GM12801 (cell line): ENCODE data around the gene VCAN.

Source experiments
- TF ChIP-seq, protein P1 (sequence below): IDR thresholded peaks from one replicate; pipeline ENCODE4 v1.5.1; 2011; ENCODE audit warnings: control low read depth; ENCODE audit not compliant: insufficient read length; ENCODE audit errors: extremely low read depth

Gene VCAN

DNA sequence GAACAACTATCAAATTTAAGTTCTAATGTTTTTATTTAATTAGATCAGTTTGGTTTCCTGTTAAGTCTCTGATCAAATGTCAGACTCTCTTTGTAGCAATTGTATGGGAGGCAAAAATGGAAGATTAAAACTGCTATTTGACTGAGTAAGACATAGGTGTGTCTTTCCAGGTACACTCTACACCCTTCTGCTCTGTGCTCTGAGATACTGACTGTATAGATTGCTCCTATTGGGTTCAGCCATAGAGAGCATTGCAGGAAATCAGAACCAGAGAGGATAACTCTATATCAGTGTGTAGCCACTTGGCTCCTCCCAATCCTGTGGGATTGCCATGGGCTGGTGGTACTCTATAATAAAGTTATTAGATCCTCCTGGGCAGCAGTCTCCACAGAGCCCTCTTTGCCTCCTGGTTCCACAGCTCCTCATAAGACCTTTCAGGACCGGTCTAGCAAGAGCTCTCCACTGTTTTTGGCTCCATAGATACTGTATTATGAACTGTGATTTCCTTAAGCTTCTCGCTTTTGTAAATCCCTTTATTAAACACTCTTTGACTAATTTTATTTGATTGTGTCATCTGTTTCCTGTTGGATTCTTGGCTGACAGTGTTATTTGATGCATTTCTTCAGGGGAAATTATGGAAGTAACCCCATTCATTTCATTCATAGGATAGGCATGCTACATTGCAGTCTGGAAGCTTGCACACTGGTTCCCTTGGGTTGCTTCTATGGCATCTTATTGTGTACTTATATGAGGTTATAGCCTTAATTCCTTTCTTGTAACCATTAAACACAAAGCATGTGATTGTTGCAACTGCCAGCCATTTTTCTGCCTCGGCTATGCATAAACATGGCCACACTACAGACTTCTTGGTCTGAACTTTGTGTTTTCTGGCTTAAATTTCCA, 115.6 kb downstream of the VCAN start:
- TF ChIP-seq, protein P1, sequence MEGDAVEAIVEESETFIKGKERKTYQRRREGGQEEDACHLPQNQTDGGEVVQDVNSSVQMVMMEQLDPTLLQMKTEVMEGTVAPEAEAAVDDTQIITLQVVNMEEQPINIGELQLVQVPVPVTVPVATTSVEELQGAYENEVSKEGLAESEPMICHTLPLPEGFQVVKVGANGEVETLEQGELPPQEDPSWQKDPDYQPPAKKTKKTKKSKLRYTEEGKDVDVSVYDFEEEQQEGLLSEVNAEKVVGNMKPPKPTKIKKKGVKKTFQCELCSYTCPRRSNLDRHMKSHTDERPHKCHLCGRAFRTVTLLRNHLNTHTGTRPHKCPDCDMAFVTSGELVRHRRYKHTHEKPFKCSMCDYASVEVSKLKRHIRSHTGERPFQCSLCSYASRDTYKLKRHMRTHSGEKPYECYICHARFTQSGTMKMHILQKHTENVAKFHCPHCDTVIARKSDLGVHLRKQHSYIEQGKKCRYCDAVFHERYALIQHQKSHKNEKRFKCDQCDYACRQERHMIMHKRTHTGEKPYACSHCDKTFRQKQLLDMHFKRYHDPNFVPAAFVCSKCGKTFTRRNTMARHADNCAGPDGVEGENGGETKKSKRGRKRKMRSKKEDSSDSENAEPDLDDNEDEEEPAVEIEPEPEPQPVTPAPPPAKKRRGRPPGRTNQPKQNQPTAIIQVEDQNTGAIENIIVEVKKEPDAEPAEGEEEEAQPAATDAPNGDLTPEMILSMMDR = no peak

- TF ChIP-seq, protein P1 = no peak
Measured at GRCh38 chr5:83589786-83590185, 118.2 kb downstream of the VCAN start.

DNA sequence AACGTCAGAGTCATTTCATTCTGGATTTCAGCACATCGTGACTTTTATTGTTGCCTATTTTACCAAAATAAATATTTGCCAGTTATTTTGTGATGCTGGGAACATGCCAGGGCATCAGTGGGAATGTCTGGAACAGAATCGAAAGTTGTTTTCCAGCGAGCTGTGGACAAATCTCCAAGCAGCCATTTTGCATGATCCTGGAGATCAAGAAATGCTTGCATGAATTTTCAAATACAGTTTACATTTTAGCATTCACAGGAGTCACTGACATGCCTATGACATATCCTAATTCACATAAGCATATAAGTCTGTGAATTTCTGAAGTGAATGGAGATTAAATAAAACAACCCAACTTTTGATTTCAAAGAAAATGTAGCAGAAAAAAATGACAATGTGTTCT, 119.4 kb downstream of the VCAN start:
- TF ChIP-seq, protein P1 = no peak

DNA sequence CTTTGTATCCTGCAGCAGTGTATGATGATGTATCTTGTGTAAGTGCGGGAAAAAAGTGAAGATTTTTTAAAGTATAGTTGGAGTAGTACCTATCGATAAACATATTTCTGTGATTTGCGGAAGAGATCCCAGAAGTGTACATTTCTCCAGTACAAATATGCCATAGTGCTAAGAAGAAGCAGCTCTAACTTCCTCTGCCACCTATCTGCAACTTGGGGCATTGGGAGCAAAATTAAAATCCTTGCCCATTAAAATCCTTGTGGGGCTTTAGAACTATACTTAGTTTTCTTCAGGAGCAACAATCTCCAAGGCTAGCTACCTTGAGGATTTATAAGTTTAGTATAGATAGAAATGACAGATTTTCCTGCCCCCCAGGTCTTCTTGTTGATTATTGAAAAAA, 123.7 kb downstream of the VCAN start:
- TF ChIP-seq, protein P1 = no peak

DNA sequence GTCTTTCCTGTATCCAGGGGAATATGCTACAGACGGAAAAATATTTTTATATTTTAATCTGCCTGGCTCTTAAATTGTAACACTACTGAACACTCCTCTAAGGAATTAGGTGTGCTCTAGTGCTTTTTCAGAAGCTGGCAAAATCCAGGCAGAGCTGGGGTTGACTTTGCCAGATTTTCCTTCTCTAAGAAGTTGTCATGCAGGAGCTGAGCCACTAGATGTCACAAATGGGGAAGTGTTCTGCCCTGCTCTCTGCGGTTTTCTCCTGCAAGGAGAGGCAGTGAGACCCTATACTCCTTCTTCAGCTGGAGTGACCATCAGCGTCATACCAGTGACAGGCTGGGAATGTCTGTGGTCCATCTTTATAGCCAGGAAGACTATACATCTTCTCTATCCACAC, 136.6 kb downstream of the VCAN start:
- TF ChIP-seq, protein P1 = no peak

DNA sequence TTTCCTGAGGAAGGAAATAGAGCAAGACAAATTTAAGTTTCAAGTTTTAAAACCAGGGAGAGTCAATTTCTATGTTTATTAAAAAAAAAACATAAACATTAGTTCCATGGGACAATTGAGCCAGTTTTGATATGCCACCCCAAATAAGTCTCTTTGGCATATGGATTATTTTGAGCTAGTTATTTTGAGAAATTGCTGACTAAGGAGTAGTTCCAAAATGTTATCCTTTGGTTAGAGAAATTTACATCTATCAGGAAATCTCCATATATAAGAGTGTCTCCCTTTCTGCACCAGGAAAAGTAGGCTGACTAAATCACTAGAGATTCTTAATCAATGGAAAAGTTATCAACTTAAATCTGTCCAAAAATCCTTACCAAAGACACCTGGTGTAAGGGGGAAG, 143.3 kb downstream of the VCAN start:
- TF ChIP-seq, protein P1 = no peak

DNA sequence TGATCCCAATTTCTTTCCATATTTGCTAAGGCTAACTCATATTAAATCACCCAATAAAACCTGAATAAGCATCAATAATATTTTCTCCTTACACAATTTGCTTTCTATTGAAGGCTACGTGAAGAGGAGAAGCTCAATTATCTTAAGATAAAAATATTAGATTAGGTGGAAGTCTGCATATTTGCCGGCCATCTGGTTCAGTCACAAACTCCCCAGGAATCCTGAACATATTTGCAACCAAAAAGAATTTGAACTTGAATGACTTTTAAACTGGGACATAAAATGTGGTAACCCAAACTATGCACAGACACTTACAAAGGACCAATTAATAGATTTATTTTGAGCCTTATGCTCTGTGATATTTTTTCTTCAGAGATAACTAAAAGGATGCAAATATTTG, 156.8 kb downstream of the VCAN start:
- TF ChIP-seq, protein P1 = no peak
